Measurements from ENCODE around the gene AP3D1. TPM values are rescaled to one million over a fixed set of nuclear protein-coding genes. Genes with fewer than 3 reads are reported as not detected.

Gene AP3D1
- total RNA-seq, 1 experiment from 2014 or later, result 75.5 TPM

DNA sequence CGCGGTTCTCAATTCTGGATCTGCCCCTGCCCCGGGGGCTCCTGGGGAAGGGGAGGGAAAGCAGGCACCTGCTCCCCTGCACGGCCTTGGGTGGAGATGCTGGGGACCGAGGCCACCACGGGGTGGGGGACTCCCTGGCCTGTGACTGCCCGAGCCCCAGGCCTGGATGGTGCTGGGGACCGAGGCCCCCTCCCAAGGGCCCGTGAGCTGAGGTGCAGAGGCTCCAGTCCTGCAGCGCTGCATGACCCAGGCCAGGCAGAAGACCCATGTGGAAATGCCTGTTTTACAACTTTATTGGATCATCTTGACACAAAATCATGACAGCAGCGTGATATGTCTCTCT, 50.7 kb downstream of the AP3D1 start:
- intact Hi-C loops (cut with micrococcal nuclease; ENCODE audit: unreplicated experiment), result no loop called here
- no peaks in the 10 kb centered on the region for H3K4me1 ChIP-seq (replicated peaks; ENCODE audit: insufficient read depth)
- ChIA-PET CTCF (no interaction called here), POLR2A (ENCODE audit: unreplicated experiment) (no interaction called here)
- BruUV-seq (replicated peaks), result no TSS peak
- TF ChIP-seq, protein P1, sequence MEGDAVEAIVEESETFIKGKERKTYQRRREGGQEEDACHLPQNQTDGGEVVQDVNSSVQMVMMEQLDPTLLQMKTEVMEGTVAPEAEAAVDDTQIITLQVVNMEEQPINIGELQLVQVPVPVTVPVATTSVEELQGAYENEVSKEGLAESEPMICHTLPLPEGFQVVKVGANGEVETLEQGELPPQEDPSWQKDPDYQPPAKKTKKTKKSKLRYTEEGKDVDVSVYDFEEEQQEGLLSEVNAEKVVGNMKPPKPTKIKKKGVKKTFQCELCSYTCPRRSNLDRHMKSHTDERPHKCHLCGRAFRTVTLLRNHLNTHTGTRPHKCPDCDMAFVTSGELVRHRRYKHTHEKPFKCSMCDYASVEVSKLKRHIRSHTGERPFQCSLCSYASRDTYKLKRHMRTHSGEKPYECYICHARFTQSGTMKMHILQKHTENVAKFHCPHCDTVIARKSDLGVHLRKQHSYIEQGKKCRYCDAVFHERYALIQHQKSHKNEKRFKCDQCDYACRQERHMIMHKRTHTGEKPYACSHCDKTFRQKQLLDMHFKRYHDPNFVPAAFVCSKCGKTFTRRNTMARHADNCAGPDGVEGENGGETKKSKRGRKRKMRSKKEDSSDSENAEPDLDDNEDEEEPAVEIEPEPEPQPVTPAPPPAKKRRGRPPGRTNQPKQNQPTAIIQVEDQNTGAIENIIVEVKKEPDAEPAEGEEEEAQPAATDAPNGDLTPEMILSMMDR (conservative IDR thresholded peaks at IDR 0.05), result no peak
- TF ChIP-seq EZH2 (IDR thresholded peaks at IDR 0.05; ENCODE audit: low read depth), result no peak
- H3K9me3 ChIP-seq (ENCODE audit: insufficient read depth, low read depth), result no peaks in the 10 kb centered on the region
- no peaks in the 10 kb centered on the region for H3K27me3 ChIP-seq (ENCODE audit: insufficient read depth, low read depth)
- no peaks in the 10 kb centered on the region for H3K36me3 ChIP-seq (ENCODE audit: low read depth)
- no peak overlapping the region for H3K4me2 ChIP-seq
- no peak for DNase-seq
- H2AFZ ChIP-seq, result no peak overlapping the region
- H3K9me2 ChIP-seq (ENCODE audit: insufficient read depth), result no peaks in the 10 kb centered on the region
- no peak overlapping the region for H3K27ac ChIP-seq
- H3F3A ChIP-seq (ENCODE audit: insufficient read depth, low read depth), result no peaks in the 10 kb centered on the region
- 0 out of 2 replicates have a peak, but pooled peaks cover under 1% of the 10 kb centered on the region for H3K79me2 ChIP-seq (ENCODE audit: low read depth)
- no peaks in the 10 kb centered on the region for H4K20me1 ChIP-seq (ENCODE audit: insufficient read depth)
- H3K4me3 ChIP-seq, result no peak overlapping the region

DNA sequence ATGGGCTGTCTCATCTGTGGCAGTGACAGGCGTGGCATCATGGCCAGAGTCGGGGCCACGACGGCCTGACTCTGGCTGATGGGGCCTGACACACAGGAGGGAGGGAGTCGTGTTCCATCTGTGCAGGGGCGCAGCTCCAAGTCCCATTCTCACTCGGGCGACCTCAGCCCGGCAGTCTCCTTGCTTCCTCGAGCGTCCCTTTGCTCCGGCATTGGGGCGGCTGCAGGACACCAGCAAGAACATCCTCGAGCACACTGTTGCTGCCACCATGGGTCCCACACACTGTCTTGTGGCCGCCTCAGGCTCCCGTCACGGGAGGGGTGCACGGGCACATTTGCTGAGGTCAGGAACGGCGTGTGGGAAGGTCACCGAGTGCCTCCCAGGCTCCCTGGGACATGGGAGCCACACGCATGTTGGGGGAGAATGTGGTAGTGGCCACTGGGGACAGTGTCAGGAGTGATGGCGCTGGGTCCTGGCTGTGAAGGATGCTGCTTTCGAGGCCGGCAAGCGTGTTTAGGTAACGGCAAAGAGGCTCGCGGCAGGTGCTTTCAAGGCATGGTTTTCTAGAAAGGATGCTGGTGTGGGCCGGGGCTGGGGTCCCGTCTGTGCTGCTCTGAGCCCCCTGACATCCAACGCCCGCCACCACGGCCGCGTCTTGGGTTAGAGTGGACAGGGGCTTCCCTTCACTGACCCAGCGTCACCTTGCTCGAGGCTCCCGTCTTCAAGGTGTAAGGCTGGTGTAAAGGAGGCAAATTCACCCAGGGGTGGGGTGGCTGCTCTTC, 51.2 kb downstream of the AP3D1 start:
- Histone ChIP-seq H3K9me3 (ENCODE audit: insufficient read depth, low read depth) (no peaks in the 10 kb centered on the region), H3K27me3 (ENCODE audit: insufficient read depth, low read depth) (no peaks in the 10 kb centered on the region), H3K36me3 (ENCODE audit: low read depth) (no peaks in the 10 kb centered on the region), H3K4me2 (no peak overlapping the region), H3K9me2 (ENCODE audit: insufficient read depth) (no peaks in the 10 kb centered on the region), H3K4me3 (no peak overlapping the region), H2AFZ (no peak overlapping the region), H3F3A (ENCODE audit: insufficient read depth, low read depth) (no peaks in the 10 kb centered on the region), H3K27ac (no peak overlapping the region), H3K79me2 (ENCODE audit: low read depth) (peaks cover 6% of the 10 kb centered on the region; the same call in 1 of the 2 replicates), H3K4me1 (replicated peaks; ENCODE audit: insufficient read depth) (no peaks in the 10 kb centered on the region), H4K20me1 (ENCODE audit: insufficient read depth) (no peaks in the 10 kb centered on the region)
- DNase-seq, result no peak
- ChIA-PET POLR2A (ENCODE audit: unreplicated experiment) (no interaction called here), CTCF (no interaction called here)
- BruUV-seq (replicated peaks), result no TSS peak
- no peak for TF ChIP-seq EZH2 (IDR thresholded peaks at IDR 0.05; ENCODE audit: low read depth)
- TF ChIP-seq, protein P1 (conservative IDR thresholded peaks at IDR 0.05), result no peak
- intact Hi-C loops (cut with micrococcal nuclease; ENCODE audit: unreplicated experiment), result loop anchor here (10.0 kb wide), 1 partner anchor 55 kb away; the partner anchor contains the start of gene AP3D1

DNA sequence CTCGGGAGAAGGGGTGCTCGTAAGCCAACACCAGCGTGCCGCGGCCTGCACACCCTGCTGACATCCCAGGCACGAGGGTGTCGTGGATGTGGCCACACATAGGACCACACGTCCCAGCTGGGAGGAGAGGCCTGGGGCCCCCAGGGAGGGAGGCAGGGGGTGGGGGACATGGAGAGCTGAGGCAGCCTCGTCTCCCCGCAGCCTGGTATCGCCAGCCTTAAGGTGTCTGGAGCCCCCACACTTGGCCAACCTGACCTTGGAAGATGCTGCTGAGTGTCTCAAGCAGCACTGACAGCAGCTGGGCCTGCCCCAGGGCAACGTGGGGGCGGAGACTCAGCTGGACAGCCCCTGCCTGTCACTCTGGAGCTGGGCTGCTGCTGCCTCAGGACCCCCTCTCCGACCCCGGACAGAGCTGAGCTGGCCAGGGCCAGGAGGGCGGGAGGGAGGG, 52.3 kb downstream of the AP3D1 start:
- BruUV-seq (replicated peaks), result no TSS peak
- POLR2A ChIA-PET (ENCODE audit: unreplicated experiment), result no interaction called here
- no peak for DNase-seq

More for the DNA sequence above, 52.3 kb downstream of the AP3D1 start:
- intact Hi-C loops (cut with micrococcal nuclease; ENCODE audit: unreplicated experiment), result loop anchor here (10.0 kb wide), 1 partner anchor 56 kb away; the partner anchor contains the start of gene AP3D1
- Histone ChIP-seq H3K79me2 (ENCODE audit: low read depth) (peaks cover 7% of the 10 kb centered on the region; the same call in 1 of the 2 replicates), H3K4me3 (no peak overlapping the region), H4K20me1 (ENCODE audit: insufficient read depth) (no peaks in the 10 kb centered on the region), H3K9me2 (ENCODE audit: insufficient read depth) (no peaks in the 10 kb centered on the region), H3K4me2 (no peak overlapping the region), H3K27ac (no peak overlapping the region), H2AFZ (no peak overlapping the region), H3K36me3 (ENCODE audit: low read depth) (no peaks in the 10 kb centered on the region), H3F3A (ENCODE audit: insufficient read depth, low read depth) (no peaks in the 10 kb centered on the region), H3K27me3 (ENCODE audit: insufficient read depth, low read depth) (no peaks in the 10 kb centered on the region), H3K9me3 (ENCODE audit: insufficient read depth, low read depth) (no peaks in the 10 kb centered on the region), H3K4me1 (replicated peaks; ENCODE audit: insufficient read depth) (no peaks in the 10 kb centered on the region)
- CTCF ChIA-PET, result no interaction called here
- TF ChIP-seq, protein P1 (conservative IDR thresholded peaks at IDR 0.05), result no peak
- TF ChIP-seq EZH2 (IDR thresholded peaks at IDR 0.05; ENCODE audit: low read depth), result no peak

Measured in PC-9 (cell line).